GM11168 (cell line): ENCODE results near the gene ROS1.
"Not testable (repeated sequence)": the region's sequence is repeated elsewhere in the genome, so short reads cannot be mapped to it uniquely, and the experiment has no call there.

Source experiments
- in situ Hi-C: fragments of 300-500 bp; cut with MboI; formaldehyde crosslinking; loops from one replicate; pipeline ENCODE4 v1.12.0; 2022; ENCODE audit warnings: low sequenced_read_pairs; ENCODE audit not compliant: unreplicated experiment

ROS1 gene

DNA sequence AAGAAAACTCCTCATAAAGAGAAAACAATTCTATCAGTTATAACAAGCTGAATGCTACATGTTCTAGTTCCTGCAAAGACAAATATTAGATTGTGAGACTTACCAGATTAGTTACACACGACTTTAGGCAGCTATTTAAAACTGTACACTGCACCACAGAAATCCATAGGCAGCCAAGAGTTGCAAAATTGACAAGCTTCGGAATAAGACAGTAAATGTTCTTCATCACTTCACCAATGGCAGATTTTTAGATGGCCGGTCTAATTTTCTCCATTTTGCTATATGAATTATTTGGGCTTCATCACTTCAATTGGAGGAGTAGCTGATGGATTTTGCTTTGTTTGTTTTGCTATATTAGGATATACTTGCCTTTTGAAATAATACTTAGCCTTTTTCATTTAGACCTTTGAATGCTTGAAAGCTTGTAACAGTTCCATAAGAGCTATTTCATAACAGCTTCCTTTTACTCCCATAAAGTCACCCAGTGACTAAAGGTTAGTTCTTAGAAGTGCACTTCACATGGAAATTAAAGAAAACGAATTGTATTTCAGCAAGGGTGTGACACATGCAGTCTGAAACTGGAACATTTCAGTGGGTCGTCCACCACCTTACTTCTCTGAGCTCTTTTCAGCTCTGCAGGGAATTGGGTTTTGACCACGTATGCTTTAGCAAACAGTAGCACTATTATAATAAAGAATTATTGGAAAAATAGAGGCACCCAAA, at the start of gene ROS1:
Gene ROS1, minus strand, starts transcription at position 512 of the 723 bp plus-strand sequence. Its CDS starts 286 bp downstream, at position 226.
- in situ Hi-C loops = no loop called here

DNA sequence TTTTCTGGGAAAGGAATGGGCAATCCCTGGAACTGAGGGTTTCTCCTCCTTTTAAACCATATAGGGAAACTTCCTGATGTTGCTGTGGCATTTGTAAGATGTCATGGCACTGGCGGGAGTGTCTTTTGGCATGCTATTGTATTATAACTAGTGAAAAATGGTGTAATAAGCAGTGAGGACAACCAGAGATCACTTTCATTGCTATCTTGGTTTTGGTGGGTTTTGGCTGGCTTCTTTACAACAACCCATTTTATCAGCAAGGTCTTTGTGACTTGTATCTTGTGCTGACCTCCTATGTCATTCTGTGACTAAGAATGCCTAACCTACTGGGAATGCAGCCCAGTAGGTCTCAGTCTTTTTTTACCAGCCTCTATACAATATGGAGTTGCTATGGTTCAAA, 47.7 kb upstream of the ROS1 start:
- in situ Hi-C loops = no loop called here

DNA sequence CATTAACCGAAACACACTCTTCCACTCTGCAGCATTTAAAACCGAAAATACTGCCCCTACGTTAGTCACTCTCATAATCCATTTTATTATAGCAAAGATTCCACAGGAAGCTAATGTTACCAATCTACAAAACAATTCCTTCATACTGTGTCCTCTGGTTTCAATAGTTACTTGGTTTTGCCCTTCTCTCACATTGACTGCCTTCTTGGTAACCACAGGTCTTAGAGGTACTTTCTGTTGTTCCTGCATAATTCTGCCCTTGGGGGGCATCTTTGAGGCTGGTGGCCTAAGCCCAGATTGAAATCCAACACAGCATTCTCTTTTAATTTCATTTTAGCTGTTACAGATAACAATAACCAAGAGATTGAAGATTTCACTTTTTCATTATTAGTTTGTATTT, 46.9 kb upstream of the ROS1 start:
- in situ Hi-C loops = no loop called here

DNA sequence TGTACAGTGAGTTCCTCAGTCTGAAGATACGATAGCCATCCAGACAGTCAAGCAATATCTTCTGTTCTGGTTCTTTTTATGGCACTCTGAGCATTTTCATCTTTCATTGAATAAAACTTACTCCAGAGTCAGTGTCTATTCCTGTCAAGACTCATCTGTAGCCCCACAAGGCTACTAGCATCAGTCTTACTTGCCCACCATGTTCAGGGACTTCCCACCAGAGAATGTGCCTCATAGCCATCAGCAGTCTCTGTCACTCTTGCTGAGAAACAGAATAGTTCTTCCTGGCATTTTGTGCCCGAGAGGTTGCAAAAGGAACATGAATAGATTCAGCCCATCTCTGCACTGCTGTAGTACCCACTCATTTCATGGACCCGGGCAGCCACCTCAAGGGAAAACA, 44.0 kb upstream of the ROS1 start:
- in situ Hi-C loops = no loop called here

DNA sequence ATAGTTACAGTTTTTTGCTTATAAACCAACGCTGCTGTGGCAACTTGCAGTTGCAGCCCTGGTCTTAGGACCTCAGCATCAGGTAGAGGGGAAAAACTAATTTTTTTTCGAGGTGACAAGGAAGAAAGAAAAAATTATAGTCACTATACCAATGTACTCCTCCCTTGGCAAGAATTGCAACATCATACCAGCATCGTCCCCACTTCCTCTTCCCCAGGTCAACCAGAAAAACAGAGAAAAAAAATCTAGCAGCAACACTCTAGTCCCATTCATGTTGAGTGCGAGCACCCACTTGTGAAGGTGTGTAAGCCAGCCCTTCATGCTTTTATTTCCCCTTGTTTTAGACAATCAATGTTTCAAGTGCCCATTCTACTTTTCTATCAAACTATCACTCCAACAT, 43.6 kb upstream of the ROS1 start:
- in situ Hi-C loops = no loop called here

DNA sequence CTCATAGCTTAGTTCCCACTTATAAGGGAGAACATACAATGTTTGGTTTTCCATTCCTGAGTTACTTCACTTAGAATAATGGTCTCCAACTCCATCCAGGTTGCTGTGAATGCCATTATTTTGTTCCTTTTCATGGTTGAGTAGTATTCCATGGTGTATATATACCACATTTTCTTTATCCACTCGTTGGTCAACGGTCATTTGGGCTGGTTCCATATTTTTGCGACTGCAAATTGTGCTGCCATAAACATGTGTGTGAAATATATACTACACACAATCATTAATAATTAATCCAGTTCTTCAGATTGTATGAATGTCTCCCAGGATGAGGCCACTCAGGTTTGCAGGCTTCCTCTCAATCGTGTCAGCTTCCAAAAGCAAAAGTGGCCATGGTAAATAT, 42.8 kb upstream of the ROS1 start:
- in situ Hi-C loops = not testable (repeated sequence)

- in situ Hi-C loops = no loop called here
Measured at GRCh38 chr6:117467876-117468275, 42.1 kb upstream of the ROS1 start.

DNA sequence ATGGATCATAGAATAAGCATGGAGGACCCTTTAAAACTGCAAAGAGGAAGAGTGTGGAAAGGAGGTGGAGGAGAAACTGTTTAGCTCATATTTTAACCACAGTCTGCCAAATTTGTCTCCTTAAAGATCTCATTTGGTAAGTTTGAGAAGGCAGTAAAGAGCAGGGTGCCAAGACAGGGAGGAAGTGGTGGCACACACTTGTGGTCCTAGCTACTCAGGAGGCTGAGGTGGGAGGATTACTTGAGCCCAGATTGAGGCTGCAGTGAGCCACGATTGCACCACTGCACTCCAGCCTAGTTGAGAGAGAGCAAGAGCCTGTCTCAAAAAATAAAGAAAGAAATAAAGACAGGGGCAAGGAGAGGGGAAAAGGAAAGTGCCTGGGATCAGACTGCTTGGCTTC, 39.9 kb upstream of the ROS1 start:
- in situ Hi-C loops = no loop called here

DNA sequence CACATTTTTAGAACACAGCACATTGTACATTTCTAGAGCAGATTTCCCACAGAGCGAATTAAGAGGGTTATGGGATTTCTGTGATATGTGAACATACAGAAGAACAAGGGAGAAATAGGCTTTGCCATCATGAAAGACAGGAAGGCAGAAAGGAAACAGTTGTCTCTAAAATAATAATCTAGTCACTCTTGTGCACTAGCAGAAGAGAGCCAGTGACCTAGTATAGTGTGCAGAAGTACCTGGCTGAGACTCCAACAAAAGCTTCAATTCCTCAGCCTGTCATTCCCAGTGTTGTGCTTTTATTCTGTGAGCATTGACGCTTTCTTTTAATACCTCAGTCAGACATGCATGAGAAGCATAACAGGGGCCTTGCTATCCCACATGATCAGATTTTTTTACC, 39.0 kb upstream of the ROS1 start:
- in situ Hi-C loops = loop anchor here (5.0 kb wide), 1 partner anchor 138 kb away; the partner anchor contains the start of gene GOPC

GRCh38 chr6:117463762-117464665, 38.3 kb upstream of the ROS1 start:
- in situ Hi-C loops = loop anchor here (5.0 kb wide), 1 partner anchor 138 kb away; the partner anchor contains the start of gene GOPC

- in situ Hi-C loops = no loop called here
Measured at GRCh38 chr6:117459204-117459944, 33.6 kb upstream of the ROS1 start.

DNA sequence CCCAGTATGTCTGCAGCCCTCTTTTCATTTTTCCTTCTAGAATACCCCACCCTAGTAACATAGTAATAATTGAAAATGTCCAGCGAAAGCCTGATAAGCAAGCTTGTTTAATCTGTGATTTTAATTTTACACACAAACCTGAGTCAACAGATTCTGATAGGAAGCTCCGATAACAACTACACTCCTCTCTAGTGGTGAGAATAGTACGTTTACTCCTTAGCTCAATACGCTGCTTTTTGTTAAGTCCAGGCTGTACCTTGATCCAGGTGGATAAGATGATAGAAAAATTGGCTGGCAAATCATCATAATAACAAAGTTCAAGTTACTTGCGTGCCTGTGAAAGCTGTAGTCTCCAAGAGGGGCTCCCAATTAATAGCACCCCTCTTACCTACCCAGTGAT, 31.3 kb upstream of the ROS1 start:
- in situ Hi-C loops = no loop called here

DNA sequence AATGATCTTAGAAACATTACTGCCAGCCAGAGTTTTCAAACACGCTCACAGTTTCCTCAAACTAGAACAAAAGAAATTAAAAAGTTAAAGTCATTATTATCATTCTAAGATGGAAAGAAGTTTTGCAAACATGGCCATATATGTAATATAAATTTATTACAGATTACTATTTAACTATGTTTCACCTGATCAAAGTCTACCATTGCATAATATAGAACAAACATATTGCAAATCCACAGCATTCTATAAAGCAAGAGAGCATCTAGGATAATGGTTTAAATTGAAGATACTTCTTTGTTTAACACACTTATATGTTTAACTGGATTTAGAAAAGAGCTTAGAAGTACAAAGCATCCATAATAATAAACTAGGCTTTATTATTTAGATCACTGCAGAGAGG, 30.5 kb upstream of the ROS1 start:
- in situ Hi-C loops = no loop called here

- in situ Hi-C loops = no loop called here
Measured at GRCh38 chr6:117451671-117452070, 25.9 kb upstream of the ROS1 start.

DNA sequence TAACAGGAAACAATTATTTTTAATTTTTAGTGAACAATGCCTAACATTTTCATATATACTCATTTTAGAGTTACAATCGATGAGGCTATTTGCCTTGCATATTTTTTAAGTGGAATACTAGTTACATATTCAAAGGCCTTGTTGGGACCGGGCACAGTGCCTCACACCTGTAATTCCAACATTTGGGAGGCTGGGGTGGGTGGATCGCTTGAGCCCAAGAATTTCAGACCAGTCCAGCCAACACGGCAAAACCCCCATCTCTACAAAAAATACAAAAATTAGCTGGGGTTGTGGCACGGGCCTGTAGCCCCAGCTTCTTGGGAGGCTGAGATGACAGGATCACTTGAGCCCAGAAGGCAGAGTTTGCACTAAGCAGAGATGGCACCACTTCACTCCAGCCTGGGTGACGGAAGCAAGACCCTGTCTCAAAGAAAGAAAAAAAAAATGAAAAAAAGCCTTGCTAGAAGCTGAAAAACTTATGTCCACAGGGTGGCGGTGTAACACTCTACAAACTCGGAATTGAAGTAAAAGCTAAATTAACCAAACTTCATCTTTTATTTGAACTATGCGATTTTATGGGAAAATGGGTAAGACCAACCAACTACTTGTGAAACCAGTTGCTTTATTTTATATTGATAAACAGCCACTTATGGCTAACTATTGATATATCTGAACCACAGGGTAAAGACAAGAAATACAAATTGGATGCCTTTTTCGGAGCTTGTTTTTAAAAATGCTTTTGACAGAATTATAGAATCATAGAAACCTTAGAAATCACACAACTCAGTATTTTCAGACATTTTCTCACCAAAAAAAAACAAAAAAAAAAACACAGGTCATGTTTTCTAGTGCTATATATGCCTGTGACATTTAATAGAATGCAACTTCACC, 24.1 kb upstream of the ROS1 start:
- in situ Hi-C loops = loop anchor here (5.0 kb wide), 1 partner anchor 108 kb away; no protein-coding TSS in a partner anchor

GRCh38 chr6:117448732-117449485, 23.2 kb upstream of the ROS1 start:
- in situ Hi-C loops = loop anchor here (5.0 kb wide), 1 partner anchor 108 kb away; no protein-coding TSS in a partner anchor

DNA sequence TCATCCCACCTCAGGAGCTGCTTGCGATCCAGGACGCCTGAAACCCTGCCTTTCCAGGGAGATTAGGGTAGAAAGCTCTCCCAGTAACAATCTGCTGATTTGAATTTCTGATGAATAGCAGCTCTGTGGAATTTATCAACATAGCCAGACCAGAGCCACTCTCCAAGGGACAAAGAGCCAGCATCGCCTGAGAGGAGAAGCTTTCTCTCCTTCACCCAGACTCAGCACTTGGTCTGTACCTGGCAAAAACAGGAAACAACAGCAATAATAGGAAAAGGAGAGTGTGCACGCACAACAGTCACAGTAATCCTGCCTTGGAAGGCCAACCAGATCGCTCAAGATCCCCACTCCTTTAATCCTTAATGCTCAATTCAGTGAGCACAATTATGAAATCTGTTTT, 22.3 kb upstream of the ROS1 start:
- in situ Hi-C loops = loop anchor here (5.0 kb wide), 1 partner anchor 109 kb away; no protein-coding TSS in a partner anchor

DNA sequence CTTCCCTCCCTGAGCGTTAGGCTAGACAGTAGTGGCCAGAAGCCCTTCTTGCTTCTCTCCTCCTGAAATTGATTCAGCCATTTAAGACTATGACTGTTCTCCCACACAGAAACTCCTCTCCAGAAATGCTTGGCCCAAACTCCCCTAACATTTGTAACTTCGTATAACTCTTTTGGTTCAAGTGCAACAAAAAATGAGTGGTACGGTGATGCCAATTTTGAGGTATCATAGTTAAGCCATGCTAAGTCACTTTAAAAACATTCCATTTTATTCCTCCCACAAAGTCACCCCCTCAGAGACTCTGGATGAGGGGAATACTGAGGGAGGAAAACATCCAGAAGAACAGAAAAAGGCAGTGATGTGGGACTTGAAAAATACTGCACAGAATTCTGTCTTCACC, 21.1 kb upstream of the ROS1 start:
- in situ Hi-C loops = loop anchor here (5.0 kb wide), 1 partner anchor 110 kb away; no protein-coding TSS in a partner anchor

DNA sequence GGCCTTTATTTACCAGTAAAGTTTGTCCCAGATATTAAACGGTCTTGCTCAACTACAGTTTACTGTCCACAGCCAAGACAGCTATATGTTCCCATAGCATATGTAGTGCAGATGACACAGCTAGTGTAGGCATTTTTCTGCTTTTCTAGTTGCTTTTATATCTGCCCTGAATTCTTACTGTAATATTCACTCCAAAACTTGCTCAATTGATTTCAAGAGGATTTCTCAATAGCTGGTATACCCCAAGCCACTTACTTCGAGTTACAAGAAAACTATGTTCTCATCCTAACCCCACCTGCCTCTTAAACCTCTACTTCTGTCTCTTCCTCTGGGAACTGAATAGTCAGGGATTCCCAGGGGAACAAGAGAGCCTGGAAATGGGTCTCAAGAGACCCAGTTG, 18.9 kb upstream of the ROS1 start:
- in situ Hi-C loops = no loop called here
